Measurements from ENCODE around the gene SEMA3A.
"Not testable (repeated sequence)": the region's sequence is repeated elsewhere in the genome, so short reads cannot be mapped to it uniquely, and the experiment has no call there.

SEMA3A gene

GRCh38 chr7:84194484-84195271 is at the start of gene SEMA3A:
TSS of gene SEMA3A (minus strand) at chr7:84194789. CDS start at chr7:84194586, 203 bp downstream.
- peak; percentile 86 for DNase-seq

- not testable (repeated sequence) for DNase-seq
Observed at GRCh38 chr7:84243037-84243436, 48.4 kb upstream of the SEMA3A start.

- DNase-seq, result no peak
Observed at GRCh38 chr7:84238596-84238995, 44.0 kb upstream of the SEMA3A start.

- no peak for DNase-seq
Observed at GRCh38 chr7:84237533-84238173, 43.1 kb upstream of the SEMA3A start.

- DNase-seq, result no peak
Observed at GRCh38 chr7:84236398-84236797, 41.8 kb upstream of the SEMA3A start.

- DNase-seq, result no peak
Observed at GRCh38 chr7:84232646-84233045, 38.1 kb upstream of the SEMA3A start.

- no peak for DNase-seq
Observed at GRCh38 chr7:84231157-84231556, 36.6 kb upstream of the SEMA3A start.

GRCh38 chr7:84230491-84230890 is 35.9 kb upstream of the SEMA3A start:
- no peak for DNase-seq

- DNase-seq, result no peak
Observed at GRCh38 chr7:84228526-84228925, 33.9 kb upstream of the SEMA3A start.

- no peak for DNase-seq
Observed at GRCh38 chr7:84226759-84227158, 32.2 kb upstream of the SEMA3A start.

GRCh38 chr7:84224505-84224904 is 29.9 kb upstream of the SEMA3A start:
- no peak for DNase-seq

- no peak for DNase-seq
Observed at GRCh38 chr7:84219310-84219709, 24.7 kb upstream of the SEMA3A start.

- no peak for DNase-seq
Observed at GRCh38 chr7:84218681-84219080, 24.1 kb upstream of the SEMA3A start.

GRCh38 chr7:84216472-84216871 is 21.9 kb upstream of the SEMA3A start:
- DNase-seq, result no peak

GRCh38 chr7:84214757-84215156 is 20.2 kb upstream of the SEMA3A start:
- DNase-seq, result not testable (repeated sequence)

- DNase-seq, result no peak
Observed at GRCh38 chr7:84210301-84210700, 15.7 kb upstream of the SEMA3A start.

GRCh38 chr7:84209006-84209405 is 14.4 kb upstream of the SEMA3A start:
- DNase-seq, result no peak

GRCh38 chr7:84207615-84208014 is 13.0 kb upstream of the SEMA3A start:
- DNase-seq, result no peak

GRCh38 chr7:84207025-84207424 is 12.4 kb upstream of the SEMA3A start:
- DNase-seq, result no peak

GRCh38 chr7:84204655-84205054 is 10.1 kb upstream of the SEMA3A start:
- DNase-seq, result no peak

GRCh38 chr7:84202855-84203254 is 8.3 kb upstream of the SEMA3A start:
- DNase-seq, result no peak

GRCh38 chr7:84200859-84201258 is 6.3 kb upstream of the SEMA3A start:
- DNase-seq, result no peak

GRCh38 chr7:84199216-84199615 is 4.6 kb upstream of the SEMA3A start:
- DNase-seq, result no peak

GRCh38 chr7:84196084-84196503 is 1.5 kb upstream of the SEMA3A start:
- peak; percentile 60 for DNase-seq
